ENCODE results near the gene PEX6. TPM values are rescaled to one million over a fixed set of nuclear protein-coding genes. Genes with fewer than 3 reads are reported as not detected.
"Not testable (repeated sequence)": the region's sequence is repeated elsewhere in the genome, so short reads cannot be mapped to it uniquely, and the experiment has no call there.

The PEX6 gene
- total and polyA plus RNA-seq, 2 donors from 2014 or later = 18.0 to 22.6 TPM

- Histone ChIP-seq H3K4me1 (ENCODE audit: control insufficient read depth in 2 of 3, insufficient read depth in 2 of 3, low read depth in 1 of 3, low read length in 3 of 3) (no peaks in the 10 kb centered on the region), H3K9me3 (ENCODE audit: control insufficient read depth in 2 of 3, insufficient read depth in 1 of 3, low read length in 3 of 3) (no peaks in the 10 kb centered on the region), H3K4me3 (ENCODE audit: low read length in 3 of 3) (no peak overlapping the region), H3K36me3 (ENCODE audit: control insufficient read depth in 2 of 3, insufficient read depth in 3 of 3, low read length in 3 of 3) (peaks cover 6 to 34% (median 19%) of the 10 kb centered on the region in 3 donors), H3K27ac (ENCODE audit: low read depth in 2 of 2, low read length in 2 of 2) (no peak overlapping the region), H3K27me3 (ENCODE audit: control insufficient read depth, insufficient read depth, low read length) (no peaks in the 10 kb centered on the region), H3K9ac (ENCODE audit: low read length in 3 of 3) (no peak overlapping the region)
- FAIRE-seq (no peak), DNase-seq (no peak)
- no peak for TF ChIP-seq CTCF (IDR thresholded peaks at IDR 0.05; ENCODE audit: borderline replicate concordance, extremely low read depth, insufficient read depth)
- intact Hi-C loops (cut with DNase I) = no loop called here
Measured at GRCh38 chr6:43006251-43006650, 27.3 kb upstream of the PEX6 start.

DNA sequence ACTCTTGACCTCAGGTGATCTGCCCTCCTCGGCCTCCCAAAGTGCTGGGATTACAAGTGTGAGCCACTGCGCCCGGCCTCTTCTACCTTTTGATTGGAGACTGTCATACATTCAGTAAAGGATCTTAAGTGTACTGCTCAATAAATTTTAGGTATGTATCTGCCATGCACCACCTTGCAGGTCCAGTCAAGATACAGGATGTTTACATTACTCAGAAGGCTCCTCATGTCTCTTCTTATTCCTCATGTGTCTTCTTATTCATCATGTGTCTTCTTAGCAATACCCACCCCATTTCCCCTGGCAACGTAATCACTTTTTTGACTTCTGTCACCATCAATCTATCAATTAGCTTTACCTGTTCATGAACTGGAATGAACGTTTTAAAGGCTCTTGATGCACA lies 26.9 kb upstream of the PEX6 start:
- no peak overlapping the region for H3K27ac ChIP-seq (ENCODE audit: low read depth in 2 of 2, low read length in 2 of 2)
- H3K4me1 ChIP-seq (ENCODE audit: control insufficient read depth in 2 of 3, insufficient read depth in 2 of 3, low read depth in 1 of 3, low read length in 3 of 3) = no peaks in the 10 kb centered on the region
- H3K4me3 ChIP-seq (ENCODE audit: low read length in 3 of 3) = no peak overlapping the region
- DNase-seq = no peak
- TF ChIP-seq CTCF (IDR thresholded peaks at IDR 0.05; ENCODE audit: borderline replicate concordance, extremely low read depth, insufficient read depth) = no peak
- H3K9me3 ChIP-seq (ENCODE audit: control insufficient read depth in 2 of 3, insufficient read depth in 1 of 3, low read length in 3 of 3) = no peaks in the 10 kb centered on the region
- no peak overlapping the region for H3K9ac ChIP-seq (ENCODE audit: low read length in 3 of 3)
- intact Hi-C loops (cut with DNase I) = no loop called here
- H3K27me3 ChIP-seq (ENCODE audit: control insufficient read depth, insufficient read depth, low read length) = no peaks in the 10 kb centered on the region
- no peak for FAIRE-seq
- peaks cover 6 to 30% (median 16%) of the 10 kb centered on the region in 3 donors for H3K36me3 ChIP-seq (ENCODE audit: control insufficient read depth in 2 of 3, insufficient read depth in 3 of 3, low read length in 3 of 3)

- no peak for FAIRE-seq
- H3K9me3 ChIP-seq (ENCODE audit: control insufficient read depth in 2 of 3, insufficient read depth in 1 of 3, low read length in 3 of 3) = no peaks in the 10 kb centered on the region
- H3K27ac ChIP-seq (ENCODE audit: low read depth in 2 of 2, low read length in 2 of 2) = no peak overlapping the region
- TF ChIP-seq CTCF (IDR thresholded peaks at IDR 0.05; ENCODE audit: borderline replicate concordance, extremely low read depth, insufficient read depth) = no peak
- H3K27me3 ChIP-seq (ENCODE audit: control insufficient read depth, insufficient read depth, low read length) = no peaks in the 10 kb centered on the region
- H3K4me3 ChIP-seq (ENCODE audit: low read length in 3 of 3) = no peak overlapping the region
- no peaks in the 10 kb centered on the region for H3K4me1 ChIP-seq (ENCODE audit: control insufficient read depth in 2 of 3, insufficient read depth in 2 of 3, low read depth in 1 of 3, low read length in 3 of 3)
- intact Hi-C loops (cut with DNase I) = no loop called here
- H3K36me3 ChIP-seq (ENCODE audit: control insufficient read depth in 2 of 3, insufficient read depth in 3 of 3, low read length in 3 of 3) = peaks cover 0 to 5% (median 2%) of the 10 kb centered on the region in 3 donors
- DNase-seq = no peak
- no peak overlapping the region for H3K9ac ChIP-seq (ENCODE audit: low read length in 3 of 3)
Measured at GRCh38 chr6:43001843-43002242, 22.9 kb upstream of the PEX6 start.

- H3K36me3 ChIP-seq (ENCODE audit: control insufficient read depth in 2 of 3, insufficient read depth in 3 of 3, low read length in 3 of 3); H3K9me3 ChIP-seq (ENCODE audit: control insufficient read depth in 2 of 3, insufficient read depth in 1 of 3, low read length in 3 of 3); H3K4me1 ChIP-seq (ENCODE audit: control insufficient read depth in 2 of 3, insufficient read depth in 2 of 3, low read depth in 1 of 3, low read length in 3 of 3); DNase-seq; FAIRE-seq; H3K4me3 ChIP-seq (ENCODE audit: low read length in 3 of 3); H3K9ac ChIP-seq (ENCODE audit: low read length in 3 of 3); H3K27me3 ChIP-seq (ENCODE audit: control insufficient read depth, insufficient read depth, low read length); H3K27ac ChIP-seq (ENCODE audit: low read depth in 2 of 2, low read length in 2 of 2); intact Hi-C loops (cut with DNase I): not testable (repeated sequence)
Measured at GRCh38 chr6:42998205-42998604, 19.2 kb upstream of the PEX6 start.
